Fibroblast of villous mesenchyme (primary cell): Measurements from ENCODE around the gene IGFBP2. TPM values are rescaled to one million over a fixed set of nuclear protein-coding genes. Genes with fewer than 3 reads are reported as not detected.

Experiments
- DNase-seq: peaks from one replicate; pipeline ENCODE4 v3.0.0-alpha.2; 2010; ENCODE audit warnings: low read depth
- H3K4me3 ChIP-seq: 2 replicates; pipeline ENCODE4 v1.5.1; 2011; ENCODE audit warnings: low read depth, mild to moderate bottlenecking, low read length
- CTCF ChIP-seq: IDR thresholded peaks from 2 replicates; pipeline ENCODE4 v1.5.1; 2012; ENCODE audit warnings: low read depth, mild to moderate bottlenecking, low read length; ENCODE audit not compliant: insufficient read depth
- total RNA-seq: library from RNA; depleted of rRNA; stranded (reverse); fragments of >200 nt; gene quantifications from 2 replicates; pipeline ENCODE4 v1.2.3, GENCODE V29; 2012

IGFBP2 gene
- total RNA-seq, 1 donor: 15.5 TPM

GRCh38 chr2:216603010-216603883 is 30.0 kb upstream of the IGFBP2 start:
- no peak overlapping the region for H3K4me3 ChIP-seq
- TF ChIP-seq CTCF: no peak
- peak; percentile 11 for DNase-seq

GRCh38 chr2:216603884-216604245 is 29.4 kb upstream of the IGFBP2 start:
- TF ChIP-seq CTCF: no peak
- DNase-seq: no peak
- no peak overlapping the region for H3K4me3 ChIP-seq

DNA sequence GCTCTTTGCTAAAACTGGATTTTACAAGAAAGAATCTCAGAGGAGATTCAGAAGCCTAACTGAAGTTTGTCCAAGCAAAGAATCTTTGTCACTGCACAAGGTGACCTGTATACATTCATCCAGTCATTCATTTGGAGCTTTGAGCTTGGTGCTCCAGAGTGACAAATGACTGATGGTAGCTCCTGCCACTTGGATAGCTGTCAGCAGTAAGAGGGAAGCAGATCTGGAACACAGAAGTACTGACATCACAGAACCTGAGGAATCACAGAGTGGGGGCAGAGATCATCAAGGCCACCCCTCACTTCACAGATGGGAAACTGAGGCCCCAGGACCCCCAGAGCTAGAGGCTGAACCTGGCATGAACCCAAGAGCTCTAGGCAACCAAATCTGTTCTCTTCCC is 28.8 kb upstream of the IGFBP2 start:
- no peak for DNase-seq
- no peak overlapping the region for H3K4me3 ChIP-seq
- no peak for TF ChIP-seq CTCF

DNA sequence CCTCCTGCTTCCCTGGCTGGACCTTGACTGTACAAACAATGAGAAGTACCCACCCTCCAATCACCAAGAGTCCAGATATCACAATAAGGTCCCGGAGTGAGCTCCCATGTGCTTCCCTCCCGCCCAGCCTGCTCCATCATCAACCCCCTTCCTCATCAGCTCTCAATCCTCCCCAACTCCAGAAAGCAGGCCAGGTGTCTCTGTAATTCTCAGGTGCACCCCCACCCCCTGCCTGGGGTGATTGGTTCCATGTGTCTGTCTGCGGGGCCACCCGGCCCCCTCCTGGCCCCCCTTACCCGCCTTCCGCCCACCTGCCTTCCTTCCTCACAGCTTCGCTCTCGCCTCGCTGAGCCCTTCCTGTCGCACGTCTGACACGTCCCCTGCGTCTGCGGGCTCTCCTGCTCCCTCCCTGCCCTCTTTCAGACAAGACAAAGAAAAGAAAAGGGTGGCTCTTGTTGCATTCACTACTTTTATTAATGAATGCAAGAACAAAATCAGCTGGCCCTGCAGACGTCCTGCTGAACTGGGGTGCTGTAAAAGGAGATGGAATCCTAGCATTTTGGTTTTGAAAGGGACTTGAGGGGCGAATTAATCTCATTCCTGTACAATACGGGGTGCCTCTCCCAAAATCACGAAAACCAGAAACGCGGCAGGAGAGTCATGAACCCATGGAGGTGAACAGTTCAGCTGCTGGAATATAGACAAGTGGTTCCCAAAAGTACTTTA is 26.5 kb upstream of the IGFBP2 start:
- DNase-seq: no peak
- no peak for TF ChIP-seq CTCF
- no peak overlapping the region for H3K4me3 ChIP-seq

DNA sequence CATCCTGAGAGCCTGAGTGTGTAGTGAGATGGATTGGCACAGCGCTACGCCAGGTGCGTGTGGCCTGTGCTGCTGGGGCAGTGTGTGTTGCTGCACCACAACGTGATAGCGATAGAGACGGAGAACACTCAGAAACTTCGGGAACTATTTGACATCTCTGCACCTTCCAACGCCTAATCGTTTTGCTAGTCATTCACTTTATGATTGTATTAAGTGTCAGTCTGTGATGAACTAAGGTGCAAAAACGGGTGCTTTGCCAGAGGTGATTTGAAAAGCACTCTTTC is 26.0 kb upstream of the IGFBP2 start:
- TF ChIP-seq CTCF: no peak
- DNase-seq: no peak
- no peak overlapping the region for H3K4me3 ChIP-seq

- H3K4me3 ChIP-seq: no peak overlapping the region
- no peak for TF ChIP-seq CTCF
- no peak for DNase-seq
Measured at GRCh38 chr2:216608525-216608924, 24.7 kb upstream of the IGFBP2 start.
